Nephron (organoid): ENCODE results near the gene KIRREL3.

Experiments used
- H3K27ac Mint-ChIP-seq, 3 experiments: 2 replicates each; pipeline ENCODE4 v1.8.0; 2020; ENCODE audit warnings: mixed read lengths in 3 of 3, mild to moderate bottlenecking in 2 of 3, moderate library complexity in 1 of 3
- H3K27me3 Mint-ChIP-seq: 2 replicates; pipeline ENCODE4 v1.8.0; 2021; ENCODE audit warnings: low read depth, mild to moderate bottlenecking, moderate library complexity, mixed read lengths
- H3K36me3 Mint-ChIP-seq: 2 replicates; pipeline ENCODE4 v1.8.0; 2020; ENCODE audit warnings: low read depth, mixed read lengths
- H3K4me1 Mint-ChIP-seq: 2 replicates; pipeline ENCODE4 v1.8.0; 2020; ENCODE audit warnings: mixed read lengths
- H3K4me3 Mint-ChIP-seq, 3 experiments: 2 replicates each; pipeline ENCODE4 v1.8.0; 2020; ENCODE audit warnings: mild to moderate bottlenecking in 3 of 3, mixed read lengths in 3 of 3, moderate library complexity in 2 of 3
- H3K9me3 Mint-ChIP-seq: 2 replicates; pipeline ENCODE4 v1.8.0; 2020; ENCODE audit warnings: mixed read lengths
- TF ChIP-seq, protein P1 (sequence below), 3 experiments: fragments of 200-600 bp; sonication (generic); IDR thresholded peaks; one replicate each; pipeline ENCODE4 v1.5.0; 2021; ENCODE audit warnings: antibody characterized with exemption in 3 of 3; ENCODE audit not compliant: unreplicated experiment in 3 of 3

KIRREL3 gene

DNA sequence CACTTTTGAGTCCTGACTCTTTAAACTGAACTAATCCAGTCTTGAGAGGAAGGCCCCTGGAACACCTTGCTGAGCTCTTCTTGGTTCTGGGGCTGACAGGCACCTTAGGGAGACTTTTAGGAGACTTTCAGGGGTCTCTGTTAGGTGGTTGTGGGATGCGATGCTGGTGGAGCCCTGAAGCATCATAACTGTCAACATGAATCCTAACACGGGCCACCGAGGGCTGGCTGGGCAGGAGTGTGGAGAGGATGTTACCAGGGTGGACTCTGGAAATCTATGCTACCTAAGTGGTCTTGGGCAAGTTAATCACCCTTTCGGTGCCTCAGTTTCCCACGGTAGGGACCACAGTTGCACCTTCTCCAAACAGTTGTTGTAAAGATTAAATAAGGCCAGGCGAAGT lies 538.6 kb downstream of the KIRREL3 start:
- no peak overlapping the region for H3K27ac Mint-ChIP-seq
- TF ChIP-seq, protein P1, sequence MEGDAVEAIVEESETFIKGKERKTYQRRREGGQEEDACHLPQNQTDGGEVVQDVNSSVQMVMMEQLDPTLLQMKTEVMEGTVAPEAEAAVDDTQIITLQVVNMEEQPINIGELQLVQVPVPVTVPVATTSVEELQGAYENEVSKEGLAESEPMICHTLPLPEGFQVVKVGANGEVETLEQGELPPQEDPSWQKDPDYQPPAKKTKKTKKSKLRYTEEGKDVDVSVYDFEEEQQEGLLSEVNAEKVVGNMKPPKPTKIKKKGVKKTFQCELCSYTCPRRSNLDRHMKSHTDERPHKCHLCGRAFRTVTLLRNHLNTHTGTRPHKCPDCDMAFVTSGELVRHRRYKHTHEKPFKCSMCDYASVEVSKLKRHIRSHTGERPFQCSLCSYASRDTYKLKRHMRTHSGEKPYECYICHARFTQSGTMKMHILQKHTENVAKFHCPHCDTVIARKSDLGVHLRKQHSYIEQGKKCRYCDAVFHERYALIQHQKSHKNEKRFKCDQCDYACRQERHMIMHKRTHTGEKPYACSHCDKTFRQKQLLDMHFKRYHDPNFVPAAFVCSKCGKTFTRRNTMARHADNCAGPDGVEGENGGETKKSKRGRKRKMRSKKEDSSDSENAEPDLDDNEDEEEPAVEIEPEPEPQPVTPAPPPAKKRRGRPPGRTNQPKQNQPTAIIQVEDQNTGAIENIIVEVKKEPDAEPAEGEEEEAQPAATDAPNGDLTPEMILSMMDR (IDR thresholded peaks at IDR 0.05; ENCODE audit: unreplicated experiment in 3 of 3) = no peak
- H3K36me3 Mint-ChIP-seq = no peaks in the 10 kb centered on the region
- H3K4me1 Mint-ChIP-seq = peaks cover 27% of the 10 kb centered on the region
- H3K9me3 Mint-ChIP-seq = no peaks in the 10 kb centered on the region
- no peak overlapping the region for H3K4me3 Mint-ChIP-seq
- H3K27me3 Mint-ChIP-seq = peaks cover 18% of the 10 kb centered on the region

DNA sequence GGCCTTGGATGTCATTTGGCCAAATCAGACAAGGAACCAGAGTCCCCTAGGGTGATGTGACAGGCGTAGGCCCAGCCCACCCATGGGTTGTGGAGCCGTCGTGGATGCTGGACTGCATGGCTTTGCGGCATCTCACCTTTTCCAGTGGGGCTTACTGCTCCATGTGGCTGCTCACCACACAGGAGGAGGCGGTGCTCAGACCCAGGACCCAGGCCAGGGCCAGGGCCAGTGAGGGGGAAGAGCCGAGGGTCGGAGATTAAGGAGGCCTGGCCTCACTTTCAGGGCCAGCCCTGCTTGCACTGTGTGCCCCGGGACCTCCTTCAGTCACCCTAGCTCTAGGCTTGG lies 539.5 kb downstream of the KIRREL3 start:
- peaks cover 21% of the 10 kb centered on the region for H3K4me1 Mint-ChIP-seq
- H3K4me3 Mint-ChIP-seq = no peak overlapping the region
- TF ChIP-seq, protein P1 (IDR thresholded peaks at IDR 0.05; ENCODE audit: unreplicated experiment in 3 of 3) = no peak
- H3K9me3 Mint-ChIP-seq = no peaks in the 10 kb centered on the region
- H3K27me3 Mint-ChIP-seq = peaks cover 17% of the 10 kb centered on the region
- H3K27ac Mint-ChIP-seq = no peak overlapping the region
- H3K36me3 Mint-ChIP-seq = no peaks in the 10 kb centered on the region

DNA sequence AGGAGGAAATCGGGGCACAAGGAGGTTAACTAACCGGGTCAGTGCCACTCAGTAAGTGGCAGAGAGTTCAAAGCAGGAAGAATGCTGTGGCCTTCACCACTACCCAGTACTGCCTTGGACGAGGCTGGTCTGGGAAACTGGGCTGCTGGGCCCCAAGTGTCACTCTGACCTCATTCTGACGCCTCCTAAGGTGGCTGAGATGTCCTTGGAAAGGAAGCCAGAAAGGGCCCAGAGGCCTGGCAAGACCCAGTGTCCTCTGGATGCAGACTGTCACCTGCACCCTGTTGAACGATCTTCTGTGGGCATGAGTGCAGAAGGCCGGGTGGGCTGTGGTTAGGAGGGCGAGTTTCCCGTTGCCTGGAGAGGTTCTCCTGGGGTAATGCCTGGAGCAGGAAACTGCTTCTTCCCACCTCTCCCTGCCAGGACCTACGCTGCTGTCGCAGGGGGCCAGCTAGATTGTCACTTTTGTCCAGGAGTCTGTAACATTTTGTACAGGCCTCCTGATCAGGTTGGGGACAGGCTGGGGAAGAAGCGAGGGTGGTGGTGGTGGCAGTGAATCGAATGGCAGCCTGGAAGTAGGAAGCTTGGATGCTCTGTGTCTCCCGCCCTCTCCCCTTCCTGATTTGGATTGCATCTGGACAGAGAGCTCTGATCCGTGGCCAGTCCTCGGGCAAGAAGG lies 540.0 kb downstream of the KIRREL3 start:
- H3K36me3 Mint-ChIP-seq = no peaks in the 10 kb centered on the region
- TF ChIP-seq, protein P1 (IDR thresholded peaks at IDR 0.05; ENCODE audit: unreplicated experiment in 3 of 3) = no peak
- H3K9me3 Mint-ChIP-seq = no peaks in the 10 kb centered on the region
- H3K4me3 Mint-ChIP-seq = no peak overlapping the region
- peaks cover 15% of the 10 kb centered on the region for H3K4me1 Mint-ChIP-seq
- peak overlapping the region in 2 of 3 experiments; percentile 12 to 36 for H3K27ac Mint-ChIP-seq
- H3K27me3 Mint-ChIP-seq = peaks cover 13% of the 10 kb centered on the region

DNA sequence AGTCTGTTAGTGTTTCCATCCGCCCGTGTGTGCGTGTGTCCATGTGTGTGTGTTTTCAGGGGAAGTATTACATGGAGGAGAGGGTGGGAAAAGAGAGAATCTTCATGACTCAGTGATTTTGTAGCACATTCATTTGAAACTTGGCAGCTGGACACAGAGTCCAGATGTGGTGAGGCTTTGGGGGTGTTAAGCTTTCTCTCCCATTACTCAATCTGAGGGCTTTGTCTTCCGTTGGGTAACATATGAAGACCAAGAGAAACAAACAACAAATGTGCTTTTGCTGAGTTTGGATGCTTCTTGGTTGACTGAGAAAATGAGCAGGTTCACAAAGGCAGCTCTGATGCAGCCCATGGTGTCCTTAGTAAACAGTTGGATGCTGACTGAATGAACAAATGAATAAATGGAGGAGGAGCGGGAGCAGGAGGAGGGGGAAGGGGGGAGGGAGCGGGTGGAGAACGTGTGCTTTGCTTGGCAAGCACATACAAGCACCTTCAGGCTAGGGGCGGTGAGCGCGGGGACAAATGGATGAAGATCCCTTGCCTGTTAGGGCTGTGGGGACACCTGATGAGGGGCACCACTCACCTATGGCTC lies 540.8 kb downstream of the KIRREL3 start:
- TF ChIP-seq, protein P1 (IDR thresholded peaks at IDR 0.05; ENCODE audit: unreplicated experiment in 3 of 3) = no peak
- Mint-ChIP-seq H3K36me3 (no peaks in the 10 kb centered on the region), H3K4me3 (no peak overlapping the region), H3K9me3 (no peaks in the 10 kb centered on the region), H3K27ac (peak overlapping the region; percentile 12 to 36 (median 17)), H3K27me3 (peaks cover 5% of the 10 kb centered on the region), H3K4me1 (peaks cover 12% of the 10 kb centered on the region)

DNA sequence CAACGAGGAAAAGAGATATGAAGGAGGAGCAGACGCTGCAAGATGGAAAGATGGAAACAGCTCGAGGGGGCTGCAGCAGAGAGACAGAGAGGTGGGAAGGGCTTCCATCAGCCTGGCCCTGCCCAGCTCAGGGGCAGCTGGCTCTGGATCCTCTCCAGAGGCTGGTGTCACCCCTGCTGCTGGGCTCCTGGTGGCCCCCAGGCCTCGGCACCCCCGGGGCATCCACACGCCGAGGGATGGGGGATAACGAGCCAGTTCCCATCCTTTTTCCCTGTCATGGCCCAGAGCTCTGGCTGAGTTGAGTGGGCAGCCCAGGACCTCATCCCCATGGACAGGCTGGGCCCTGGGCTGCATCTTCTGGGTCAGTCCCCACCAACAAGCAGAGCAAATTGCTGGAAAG lies 542.8 kb downstream of the KIRREL3 start:
- H3K36me3 Mint-ChIP-seq = no peaks in the 10 kb centered on the region
- TF ChIP-seq, protein P1 (IDR thresholded peaks at IDR 0.05; ENCODE audit: unreplicated experiment in 3 of 3) = no peak
- H3K4me1 Mint-ChIP-seq = peaks cover 12% of the 10 kb centered on the region
- H3K4me3 Mint-ChIP-seq = no peak overlapping the region
- H3K27ac Mint-ChIP-seq = no peak overlapping the region
- H3K9me3 Mint-ChIP-seq = no peaks in the 10 kb centered on the region
- H3K27me3 Mint-ChIP-seq = no peaks in the 10 kb centered on the region
